NCI-H187 (cell line): Measurements from ENCODE around the gene BCL2L2.

Source experiments
- DNase-seq, 2 experiments: peaks; one replicate each; lab custom pipeline; 2025; lab: John Stamatoyannopoulos, UW

BCL2L2 gene

GRCh38 chr14:23355871-23356435 lies 49.3 kb downstream of the BCL2L2 start:
- DNase-seq, result no peak

- no peak for DNase-seq
Measured at GRCh38 chr14:23356662-23357061, 50.0 kb downstream of the BCL2L2 start.

GRCh38 chr14:23357261-23357660 lies 50.6 kb downstream of the BCL2L2 start:
- DNase-seq, result no peak

- DNase-seq, result no peak
Measured at GRCh38 chr14:23358042-23358441, 51.4 kb downstream of the BCL2L2 start.

- DNase-seq, result no peak
Measured at GRCh38 chr14:23358553-23359166, 52.0 kb downstream of the BCL2L2 start.

- no peak for DNase-seq
Measured at GRCh38 chr14:23359167-23359626, 52.6 kb downstream of the BCL2L2 start.

- DNase-seq, result no peak
Measured at GRCh38 chr14:23359722-23360447, 53.3 kb downstream of the BCL2L2 start.

- DNase-seq, result no peak
Measured at GRCh38 chr14:23360496-23360895, 53.9 kb downstream of the BCL2L2 start.

GRCh38 chr14:23361320-23361719 lies 54.7 kb downstream of the BCL2L2 start:
- no peak for DNase-seq
